NT2/D1 (cell line): ENCODE results near the gene IER5.

ENCODE experiments used
- SUZ12 ChIP-seq: IDR thresholded peaks from 2 replicates; pipeline ENCODE4 v1.6.1; 2011; ENCODE audit not compliant: insufficient read length, insufficient read depth; ENCODE audit errors: extremely low read depth
- YY1 ChIP-seq: IDR thresholded peaks from 2 replicates; pipeline ENCODE4 v1.6.1; 2011; ENCODE audit not compliant: insufficient read length, insufficient read depth
- ZNF274 ChIP-seq: IDR thresholded peaks from 2 replicates; pipeline ENCODE4 v1.6.1; 2011; ENCODE audit warnings: mild to moderate bottlenecking, low read depth, low read length

DNA sequence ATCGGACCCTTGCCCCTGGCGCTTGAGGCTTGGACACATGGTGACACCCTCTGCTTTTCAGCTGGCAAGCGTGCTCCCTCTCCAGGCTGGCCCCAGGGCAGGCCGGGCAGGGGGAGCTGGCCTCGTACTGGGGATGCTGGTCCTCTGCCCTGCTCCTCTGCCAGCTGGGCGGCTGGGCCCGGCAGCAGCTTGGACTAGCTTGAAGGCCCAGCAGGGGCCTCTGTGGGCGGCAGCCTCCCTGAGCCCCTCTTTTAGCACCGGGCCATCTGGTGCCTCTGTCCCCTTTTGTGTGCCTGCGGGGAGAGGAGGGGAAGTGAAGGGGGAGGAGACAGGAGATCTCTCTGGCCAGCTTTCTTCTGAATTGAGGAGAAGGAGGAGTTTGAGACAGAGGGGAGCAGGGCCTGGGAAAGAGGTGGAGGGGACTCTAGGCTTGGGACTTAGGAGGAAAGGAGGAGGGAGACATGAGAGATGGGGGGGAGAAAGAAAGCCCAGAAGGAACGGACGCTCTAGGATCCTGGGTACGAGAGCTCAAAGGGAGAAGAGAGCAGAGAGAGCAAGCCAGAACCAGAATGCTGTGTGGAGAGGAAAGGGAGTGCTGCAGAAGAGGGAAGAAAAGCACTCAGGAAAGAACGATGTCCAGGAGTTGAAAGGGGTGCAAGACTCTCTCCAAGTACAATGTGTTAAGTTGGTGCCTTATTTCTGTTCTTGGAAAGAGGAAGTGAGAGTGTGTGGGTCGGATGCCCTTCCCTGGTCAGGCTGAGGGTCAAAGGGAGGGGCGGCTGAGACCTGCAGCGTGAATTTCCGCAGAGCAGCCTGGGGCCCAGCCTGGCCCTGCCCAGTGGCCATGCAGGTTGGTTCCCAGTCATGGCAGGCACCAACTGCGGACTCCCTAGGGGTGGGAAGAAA lies 40.3 kb downstream of the IER5 start:
- no peak for TF ChIP-seq ZNF274
- no peak for TF ChIP-seq YY1
- no peak for TF ChIP-seq SUZ12
